GM12878 (cell line): Measurements from ENCODE around the gene LYPD6.

Experiments
- CTCF ChIP-seq, 3 experiments: IDR thresholded peaks in 2 of 3; conservative IDR thresholded peaks in 1 of 3; 2 replicates each; pipeline ENCODE4 v1.5.1; 2011; ENCODE audit warnings: low read depth in 3 of 3, low read length in 3 of 3, mild to moderate bottlenecking in 3 of 3, control low read depth in 2 of 3, moderate library complexity in 2 of 3, inconsistent platforms in 1 of 3, mixed read lengths in 1 of 3; ENCODE audit not compliant: control insufficient read depth in 2 of 3, insufficient read depth in 1 of 3; ENCODE audit errors: extremely low read depth in 1 of 3
- EZH2 ChIP-seq: IDR thresholded peaks from 2 replicates; pipeline ENCODE4 v1.6.1; 2012; ENCODE audit warnings: low read depth, mild to moderate bottlenecking, control low read depth, inconsistent platforms, low read length, borderline replicate concordance; ENCODE audit not compliant: control insufficient read depth

GRCh38 chr2:149312039-149312438, 18.3 kb upstream of the LYPD6 start:
- TF ChIP-seq CTCF (IDR thresholded peaks at IDR 0.05 in 2 of 3, conservative IDR thresholded peaks at IDR 0.05 in 1 of 3; ENCODE audit: control insufficient read depth in 2 of 3, extremely low read depth in 1 of 3, insufficient read depth in 1 of 3, low read depth in 3 of 3, low read length in 3 of 3) = no peak
- TF ChIP-seq EZH2 = no peak
